Memory B cell (primary cell): Measurements from ENCODE around the gene CCDC138.

Experiments
- ATAC-seq: fragments of 150-1000 bp; cut with Tn5 transposase; 2 replicates; pipeline ENCODE4 v1.10.0; 2021; ENCODE audit warnings: low read depth, mild to moderate bottlenecking, moderate library complexity
- DNase-seq, 2 donors: peaks; one replicate each; pipeline ENCODE4 v3.0.0; 2022; ENCODE audit warnings: low spot score in 2 of 2
- H3K27ac Mint-ChIP-seq: one replicate; pipeline ENCODE4 v1.8.0; 2022; ENCODE audit warnings: mild to moderate bottlenecking, moderate library complexity, mixed read lengths
- H3K27me3 Mint-ChIP-seq: one replicate; pipeline ENCODE4 v1.8.0; 2022; ENCODE audit warnings: mixed read lengths
- H3K36me3 Mint-ChIP-seq: one replicate; pipeline ENCODE4 v1.8.0; 2022; ENCODE audit warnings: mild to moderate bottlenecking, mixed read lengths
- H3K4me1 Mint-ChIP-seq: one replicate; pipeline ENCODE4 v1.8.0; 2022; ENCODE audit warnings: mixed read lengths
- H3K4me3 Mint-ChIP-seq: one replicate; pipeline ENCODE4 v1.8.0; 2022; ENCODE audit warnings: mild to moderate bottlenecking, moderate library complexity, mixed read lengths
- H3K9me3 Mint-ChIP-seq: one replicate; pipeline ENCODE4 v1.8.0; 2022; ENCODE audit warnings: mixed read lengths

The CCDC138 gene

DNA sequence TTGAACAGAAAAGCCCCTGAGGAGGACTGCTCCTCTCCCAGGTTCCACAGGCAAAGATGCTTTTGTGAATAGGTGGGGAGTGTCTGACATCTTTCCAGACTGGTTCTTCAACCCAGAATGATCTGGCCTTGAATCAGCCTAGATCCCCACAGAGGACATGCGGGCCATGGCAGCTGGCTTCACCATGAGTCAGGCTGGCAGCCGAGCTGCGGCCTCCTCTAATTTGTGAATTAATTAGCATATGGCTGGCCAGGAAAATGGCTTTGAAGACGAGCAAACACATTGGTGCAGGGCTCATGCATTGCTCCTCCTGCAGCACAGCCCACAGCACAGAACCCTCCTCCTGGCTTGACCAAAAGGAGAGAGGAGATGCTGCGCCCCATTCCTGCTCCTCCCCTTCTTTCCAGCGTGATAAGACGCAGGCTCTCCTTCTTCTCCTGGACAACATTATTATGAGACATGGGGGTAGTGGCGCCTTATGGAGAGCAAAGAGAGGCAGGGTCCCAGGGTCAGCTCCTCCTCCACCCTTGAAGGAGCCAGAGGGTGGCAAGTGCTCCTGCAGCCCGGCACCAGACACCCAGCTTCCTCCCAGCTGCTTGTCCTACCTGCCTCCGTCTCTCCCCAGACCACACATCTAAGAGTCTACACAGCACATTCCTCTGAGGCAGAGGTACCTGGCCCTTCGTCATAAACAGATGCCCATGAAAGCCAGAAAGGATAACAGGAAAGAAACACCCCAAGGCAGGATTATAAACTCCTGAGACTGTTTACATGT is 135.8 kb downstream of the CCDC138 start:
- DNase-seq (no peak), ATAC-seq (no peak)
- no peaks in the 10 kb centered on the region for H3K9me3 Mint-ChIP-seq
- no peaks in the 10 kb centered on the region for H3K4me1 Mint-ChIP-seq
- H3K27ac Mint-ChIP-seq = no peak overlapping the region
- peaks cover 3% of the 10 kb centered on the region for H3K27me3 Mint-ChIP-seq
- H3K36me3 Mint-ChIP-seq = no peaks in the 10 kb centered on the region
- H3K4me3 Mint-ChIP-seq = no peak overlapping the region

DNA sequence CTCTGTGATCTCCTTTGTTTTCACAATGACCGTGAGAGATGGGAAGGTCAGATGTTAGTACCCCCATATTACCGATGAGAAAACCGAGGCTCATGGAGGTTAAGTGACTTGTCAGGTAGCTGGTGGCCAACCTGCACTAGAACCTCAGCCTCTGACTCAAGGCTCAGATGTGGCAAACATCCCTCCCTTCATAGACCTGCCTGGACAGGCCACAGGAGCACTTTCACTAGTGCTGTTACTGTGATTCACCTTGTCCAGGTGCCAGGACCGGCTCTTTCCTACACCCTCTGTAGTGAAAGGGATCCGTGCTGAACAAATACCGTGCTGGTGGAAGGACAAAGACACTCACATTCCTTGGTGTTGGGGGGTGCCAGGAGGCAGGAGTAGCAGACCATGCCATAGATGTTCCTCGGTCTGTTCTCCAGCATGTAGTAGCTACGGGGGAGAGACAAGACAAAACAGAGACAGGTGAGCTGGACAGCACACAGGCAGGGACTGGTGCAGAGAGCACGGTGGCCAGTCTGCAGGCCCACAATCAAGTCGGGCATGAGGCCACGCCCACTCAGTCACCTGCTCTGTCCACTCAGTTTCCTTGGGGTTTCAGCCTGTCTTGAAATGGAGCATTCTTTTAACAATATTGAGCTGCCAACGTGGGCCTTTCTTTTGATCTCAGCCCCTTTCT is 136.6 kb downstream of the CCDC138 start:
- no peak for ATAC-seq
- H3K27ac Mint-ChIP-seq = no peak overlapping the region
- no peak for DNase-seq
- H3K27me3 Mint-ChIP-seq = peaks cover 4% of the 10 kb centered on the region
- H3K9me3 Mint-ChIP-seq = no peaks in the 10 kb centered on the region
- no peak overlapping the region for H3K4me3 Mint-ChIP-seq
- no peaks in the 10 kb centered on the region for H3K4me1 Mint-ChIP-seq
- no peaks in the 10 kb centered on the region for H3K36me3 Mint-ChIP-seq

DNA sequence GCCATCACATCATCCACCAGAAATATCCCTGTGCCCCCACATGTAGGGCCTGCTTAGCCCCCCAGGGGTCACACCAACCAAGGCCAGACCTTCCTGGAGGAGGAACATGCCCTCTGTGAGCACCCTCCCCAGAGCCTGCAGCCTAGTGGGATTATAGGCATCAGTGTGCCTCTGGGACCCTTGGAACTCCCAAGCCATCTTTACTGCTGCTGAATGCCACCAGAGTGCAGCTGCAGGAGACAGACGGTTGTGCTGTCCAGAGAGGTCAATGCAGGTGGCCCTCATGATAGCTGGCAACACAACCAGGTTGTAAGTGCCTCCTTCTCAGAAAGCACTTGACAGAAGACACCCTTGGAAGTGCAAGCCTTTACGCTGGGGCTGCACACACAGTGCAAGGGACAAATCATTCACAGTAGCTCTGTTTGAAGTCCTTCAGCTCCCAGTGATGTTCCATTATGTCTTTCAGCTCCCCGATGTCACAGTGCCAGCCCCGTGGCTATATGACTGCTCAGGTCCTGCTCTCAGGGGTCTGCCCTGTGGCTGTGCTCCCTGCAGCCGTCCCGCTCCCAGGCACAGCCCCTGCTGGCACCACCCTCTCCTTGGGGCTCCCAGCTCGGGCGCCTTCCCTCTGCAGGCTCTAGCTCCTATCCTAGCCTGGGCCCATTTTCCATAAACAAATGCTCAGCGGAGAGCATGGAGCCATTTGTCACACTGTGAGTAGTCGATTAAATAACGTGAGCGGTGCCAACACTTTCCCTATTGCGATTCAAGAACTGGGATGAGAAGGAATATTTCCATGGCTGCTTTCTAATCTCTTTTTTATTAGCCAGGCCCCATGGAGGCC is 137.4 kb downstream of the CCDC138 start:
- no peaks in the 10 kb centered on the region for H3K9me3 Mint-ChIP-seq
- DNase-seq (no peak), ATAC-seq (no peak)
- H3K36me3 Mint-ChIP-seq = no peaks in the 10 kb centered on the region
- no peak overlapping the region for H3K27ac Mint-ChIP-seq
- H3K27me3 Mint-ChIP-seq = peaks cover 7% of the 10 kb centered on the region
- no peak overlapping the region for H3K4me3 Mint-ChIP-seq
- no peaks in the 10 kb centered on the region for H3K4me1 Mint-ChIP-seq

DNA sequence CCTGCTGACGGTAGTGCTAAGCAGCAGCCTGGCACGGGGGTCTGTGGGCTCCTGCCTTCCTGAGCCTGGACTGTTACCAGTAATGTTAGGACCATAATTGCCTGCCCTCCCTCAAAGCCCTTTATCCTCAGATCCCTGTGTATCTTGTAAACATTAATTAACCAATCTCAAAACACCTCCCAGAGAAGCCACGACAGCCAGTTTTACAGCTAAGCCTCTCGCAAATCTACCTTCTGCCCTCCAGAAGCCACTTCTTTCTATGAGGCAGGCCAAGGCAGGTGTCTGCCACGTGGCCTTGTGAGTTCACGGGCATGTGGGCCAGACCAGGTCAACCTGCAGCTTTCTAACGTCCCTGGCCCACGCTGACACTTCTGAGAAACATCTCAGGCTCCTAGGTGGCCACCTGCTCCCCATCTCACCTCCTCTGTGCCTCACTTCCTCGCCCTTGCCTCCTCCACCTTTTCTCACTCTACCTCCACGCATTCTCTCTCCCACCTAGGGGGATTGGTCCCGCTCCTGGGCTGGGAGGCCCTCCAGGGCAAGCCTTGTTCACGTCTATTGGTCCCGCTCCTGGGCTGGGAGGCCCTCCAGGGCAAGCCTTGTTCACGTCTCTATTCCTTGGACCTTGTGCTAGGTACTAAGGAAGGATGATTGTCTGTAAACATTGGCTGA is 138.1 kb downstream of the CCDC138 start:
- H3K4me3 Mint-ChIP-seq = no peak overlapping the region

DNA sequence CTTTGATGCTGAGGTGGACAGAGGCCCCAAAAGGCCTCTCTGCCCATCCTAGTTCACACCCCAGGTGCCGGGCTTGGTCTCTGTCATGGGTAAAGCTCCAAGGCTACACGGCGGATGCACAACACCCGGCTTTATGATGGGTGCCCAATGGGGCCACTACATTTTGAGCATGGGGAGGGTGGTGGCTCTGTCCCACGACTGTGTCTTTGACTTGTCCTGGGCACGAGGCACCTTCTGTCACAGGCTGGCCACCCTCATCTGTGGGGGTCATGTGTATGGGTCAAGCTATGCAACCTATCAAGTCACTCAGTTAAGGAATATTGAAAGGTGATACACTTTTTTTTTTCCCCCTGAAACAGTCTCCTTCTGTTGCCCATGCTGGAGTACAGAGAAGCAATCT is 138.7 kb downstream of the CCDC138 start:
- Mint-ChIP-seq H3K4me3 (no peak overlapping the region), H3K27me3 (peaks cover 4% of the 10 kb centered on the region), H3K9me3 (no peaks in the 10 kb centered on the region), H3K4me1 (no peaks in the 10 kb centered on the region), H3K36me3 (no peaks in the 10 kb centered on the region), H3K27ac (no peak overlapping the region)
- no peak for DNase-seq
- ATAC-seq = no peak

More for the DNA sequence above, 138.1 kb downstream of the CCDC138 start:
- Mint-ChIP-seq H3K36me3 (no peaks in the 10 kb centered on the region), H3K27me3 (peaks cover 7% of the 10 kb centered on the region), H3K9me3 (no peaks in the 10 kb centered on the region), H3K4me1 (no peaks in the 10 kb centered on the region), H3K27ac (no peak overlapping the region)
- ATAC-seq (no peak), DNase-seq (no peak)

DNA sequence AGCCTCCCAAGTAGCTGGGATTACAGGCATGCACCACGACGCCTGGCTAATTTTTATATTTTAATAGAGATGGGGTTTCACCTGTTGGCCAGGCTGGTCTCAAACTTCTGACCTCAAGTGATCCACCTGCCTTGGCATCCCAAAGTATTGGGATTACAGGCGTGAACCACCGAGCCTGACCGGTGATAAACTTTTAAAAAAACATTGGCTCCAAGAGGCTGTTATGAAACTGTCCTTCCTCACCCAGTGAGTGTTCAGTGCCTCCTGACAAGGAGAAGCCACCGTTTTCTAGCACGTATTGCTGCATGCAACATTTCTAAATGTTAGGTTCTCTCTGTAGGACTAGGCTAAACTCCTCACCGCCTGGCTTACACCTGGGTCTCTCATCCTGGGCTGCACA is 139.2 kb downstream of the CCDC138 start:
- Mint-ChIP-seq H3K27me3 (peaks cover 4% of the 10 kb centered on the region), H3K27ac (no peak overlapping the region), H3K9me3 (no peaks in the 10 kb centered on the region), H3K4me3 (no peak overlapping the region), H3K4me1 (no peaks in the 10 kb centered on the region), H3K36me3 (no peaks in the 10 kb centered on the region)
- no peak for ATAC-seq
- DNase-seq = no peak
